Breast epithelium (tissue), 3 donors: ENCODE data around the gene PPP2R1B.

Experiments
- POLR2AphosphoS5 ChIP-seq, 3 donors: sonication (generic); formaldehyde crosslinking; IDR thresholded peaks; one replicate each; pipeline ENCODE4 v1.6.1; 2017; ENCODE audit warnings: antibody characterized with exemption in 3 of 3
- TF ChIP-seq, protein P1 (sequence below), 3 donors: fragments of 450-650 bp; IDR thresholded peaks; one replicate each; pipeline ENCODE4 v1.5.1; 2016 to 2017; ENCODE audit warnings: antibody characterized with exemption in 3 of 3, mild to moderate bottlenecking in 3 of 3, moderate library complexity in 3 of 3

DNA sequence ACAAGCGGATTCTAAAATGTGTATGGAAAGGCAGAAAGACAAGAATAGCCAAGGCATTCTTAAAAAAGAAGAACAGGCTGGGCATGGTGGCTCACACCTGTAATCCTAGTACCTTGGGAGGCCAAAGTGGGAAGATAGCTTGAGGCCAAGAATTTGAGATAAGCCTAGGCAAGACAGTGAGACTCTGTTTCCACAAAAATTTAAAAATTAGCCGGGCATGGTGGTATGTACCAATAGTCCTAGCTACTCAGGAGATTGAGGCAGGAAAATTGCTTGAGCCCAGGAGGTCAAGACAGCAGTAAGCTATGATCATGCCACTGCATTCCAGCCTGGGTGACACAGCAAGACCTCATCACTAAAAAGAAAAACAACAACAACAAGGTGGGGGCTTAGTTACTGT lies 46.0 kb upstream of the PPP2R1B start:
- TF ChIP-seq POLR2AphosphoS5 (IDR thresholded peaks at IDR 0.05): no peak
- TF ChIP-seq, protein P1, sequence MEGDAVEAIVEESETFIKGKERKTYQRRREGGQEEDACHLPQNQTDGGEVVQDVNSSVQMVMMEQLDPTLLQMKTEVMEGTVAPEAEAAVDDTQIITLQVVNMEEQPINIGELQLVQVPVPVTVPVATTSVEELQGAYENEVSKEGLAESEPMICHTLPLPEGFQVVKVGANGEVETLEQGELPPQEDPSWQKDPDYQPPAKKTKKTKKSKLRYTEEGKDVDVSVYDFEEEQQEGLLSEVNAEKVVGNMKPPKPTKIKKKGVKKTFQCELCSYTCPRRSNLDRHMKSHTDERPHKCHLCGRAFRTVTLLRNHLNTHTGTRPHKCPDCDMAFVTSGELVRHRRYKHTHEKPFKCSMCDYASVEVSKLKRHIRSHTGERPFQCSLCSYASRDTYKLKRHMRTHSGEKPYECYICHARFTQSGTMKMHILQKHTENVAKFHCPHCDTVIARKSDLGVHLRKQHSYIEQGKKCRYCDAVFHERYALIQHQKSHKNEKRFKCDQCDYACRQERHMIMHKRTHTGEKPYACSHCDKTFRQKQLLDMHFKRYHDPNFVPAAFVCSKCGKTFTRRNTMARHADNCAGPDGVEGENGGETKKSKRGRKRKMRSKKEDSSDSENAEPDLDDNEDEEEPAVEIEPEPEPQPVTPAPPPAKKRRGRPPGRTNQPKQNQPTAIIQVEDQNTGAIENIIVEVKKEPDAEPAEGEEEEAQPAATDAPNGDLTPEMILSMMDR (IDR thresholded peaks at IDR 0.05): no peak
